PFSK-1 (cell line): ENCODE results near the gene OR13D1.

Experiments used
- FOXP2 ChIP-seq: optimal IDR thresholded peaks from 2 replicates; pipeline ENCODE3; 2011; ENCODE audit warnings: borderline replicate concordance, control low read depth, inconsistent platforms; ENCODE audit not compliant: insufficient read depth; ENCODE audit errors: extremely low read length, extremely low read depth
- POLR2AphosphoS5 ChIP-seq: IDR thresholded peaks from 2 replicates; pipeline ENCODE4 v1.6.1; 2012; ENCODE audit warnings: low read depth, mild to moderate bottlenecking, control low read depth, low read length, moderate library complexity
- REST ChIP-seq, 2 experiments: IDR thresholded peaks; 2 replicates each; pipeline versions ENCODE4 v1.6.1 to v1.8.0; 2011 to 2012; ENCODE audit warnings: low read depth in 2 of 2, low read length in 2 of 2, control low read depth in 1 of 2, inconsistent platforms in 1 of 2, mild to moderate bottlenecking in 1 of 2, moderate library complexity in 1 of 2; ENCODE audit not compliant: insufficient read depth in 1 of 2
- SIN3A ChIP-seq: IDR thresholded peaks from 2 replicates; pipeline ENCODE4 v1.6.1; 2012; ENCODE audit warnings: mild to moderate bottlenecking, low read length, moderate library complexity, borderline replicate concordance; ENCODE audit not compliant: insufficient read depth
- TAF1 ChIP-seq: IDR thresholded peaks from 2 replicates; pipeline ENCODE4 v1.6.1; 2012; ENCODE audit warnings: low read length, control low read depth, borderline replicate concordance; ENCODE audit not compliant: insufficient read depth

OR13D1 gene

GRCh38 chr9:104743376-104743985 is 49.2 kb downstream of the OR13D1 start:
- TF ChIP-seq SIN3A (no peak), FOXP2 (no peak), TAF1 (no peak), REST (IDR thresholded peaks at IDR 0.05; ENCODE audit: insufficient read depth in 1 of 2, low read depth in 2 of 2, low read length in 2 of 2) (no peak), POLR2AphosphoS5 (no peak)
